WI38 (cell line): ENCODE measurements around the gene ANTKMT.

Experiments used
- H3K4me3 ChIP-seq: 2 replicates; pipeline ENCODE4 v1.5.1; 2011; ENCODE audit warnings: low read depth, mild to moderate bottlenecking, control low read depth, low read length
- CTCF ChIP-seq: IDR thresholded peaks from 2 replicates; pipeline ENCODE4 v1.5.1; 2012; ENCODE audit warnings: low read depth, mild to moderate bottlenecking, control low read depth, low read length

ANTKMT gene

DNA sequence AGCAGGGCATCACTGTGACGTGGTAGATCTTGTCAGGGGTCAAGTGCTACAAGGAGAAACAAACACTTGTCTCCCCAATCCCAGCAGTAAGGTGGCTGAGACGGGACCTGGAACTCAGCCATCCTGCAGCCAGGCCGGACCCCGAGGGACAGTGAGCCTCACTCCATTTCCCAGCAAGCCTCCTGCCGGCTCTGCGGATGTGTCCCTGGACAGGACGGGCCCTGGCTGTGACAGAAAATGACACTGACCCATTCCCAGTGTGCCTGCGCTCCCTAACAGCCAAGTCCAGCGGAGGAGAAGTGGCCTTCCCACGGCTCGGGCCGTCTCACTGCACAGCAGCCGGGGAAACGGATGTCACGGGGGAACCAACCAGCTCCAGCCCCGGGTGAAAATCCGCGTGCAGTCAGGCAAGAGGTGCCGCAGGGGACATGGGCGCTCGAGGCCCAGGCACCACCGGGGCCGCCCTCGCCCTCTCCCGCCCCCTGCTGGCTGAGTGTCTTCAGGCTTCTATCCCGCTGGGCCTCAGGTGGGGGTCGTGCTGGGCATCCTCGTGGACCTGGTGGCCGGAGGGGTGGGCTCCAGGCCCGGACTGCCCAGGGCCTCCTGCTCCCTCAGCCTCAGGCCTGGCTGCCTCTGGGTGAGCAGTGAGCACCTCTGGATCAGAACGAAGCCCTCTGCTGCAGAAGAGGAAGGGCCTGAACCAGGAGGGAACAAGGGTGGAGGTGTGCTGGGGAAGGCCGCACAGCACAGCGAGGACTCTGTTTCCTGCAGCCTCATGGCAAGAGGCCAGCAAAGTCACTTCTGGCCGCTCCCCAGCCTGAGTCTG, 12.6 kb downstream of the ANTKMT start:
- peak; percentile 22; the same call in 1 of the 2 replicates for TF ChIP-seq CTCF
- H3K4me3 ChIP-seq, result no peak overlapping the region

GRCh38 chr16:734208-734980, 13.4 kb downstream of the ANTKMT start:
- no peak for TF ChIP-seq CTCF

DNA sequence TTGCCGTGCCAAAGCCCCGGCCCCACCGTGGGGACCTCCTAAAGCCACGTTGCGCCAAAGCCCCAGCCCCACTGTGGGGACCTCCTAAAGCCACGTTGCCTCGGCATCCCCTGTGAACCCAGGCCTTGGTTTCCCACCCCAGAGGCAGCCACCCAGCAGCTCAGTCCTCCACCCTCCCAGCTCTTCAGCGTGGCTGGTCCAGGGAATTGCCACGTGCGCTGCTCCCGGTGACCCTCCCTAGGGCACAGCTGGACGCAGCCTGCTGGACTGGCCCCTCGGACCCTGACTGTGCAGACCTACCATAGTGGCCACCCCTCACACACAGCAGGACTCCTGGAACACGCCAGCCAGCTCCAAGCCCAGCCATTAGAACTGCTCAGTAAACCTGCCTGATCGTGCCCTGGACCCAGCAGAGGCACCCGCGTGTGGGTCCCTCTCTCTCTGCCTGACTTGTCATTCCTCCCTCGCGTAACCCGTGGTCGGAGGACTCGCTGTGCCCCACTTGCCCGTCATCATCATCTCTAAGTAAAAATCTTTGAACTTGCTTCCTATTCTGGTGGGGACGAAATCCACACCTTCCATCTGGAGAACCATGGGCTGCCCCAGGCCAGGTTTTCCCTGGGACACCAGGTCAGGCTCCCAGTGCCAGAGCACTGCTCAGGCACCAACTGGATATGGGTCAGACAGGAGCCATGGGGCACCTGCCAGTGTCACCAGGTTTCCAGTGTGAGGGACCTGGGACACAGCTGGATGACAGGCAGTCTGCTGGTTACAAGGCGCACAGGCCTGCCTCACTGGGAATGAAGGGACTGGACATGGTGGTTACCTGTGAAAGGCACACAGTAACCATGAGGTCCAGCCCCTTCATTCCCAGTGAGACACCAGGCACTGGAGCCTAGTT, 14.3 kb downstream of the ANTKMT start:
- no peak for TF ChIP-seq CTCF

More at GRCh38 chr16:734208-734980, 13.4 kb downstream of the ANTKMT start:
- H3K4me3 ChIP-seq, result no peak overlapping the region

GRCh38 chr16:735982-736453, 15.1 kb downstream of the ANTKMT start:
- no peak overlapping the region for H3K4me3 ChIP-seq
- TF ChIP-seq CTCF, result no peak

More for the DNA sequence above, 14.3 kb downstream of the ANTKMT start:
- H3K4me3 ChIP-seq, result no peak overlapping the region

GRCh38 chr16:736936-737481, 16.1 kb downstream of the ANTKMT start:
- no peak overlapping the region for H3K4me3 ChIP-seq

More at GRCh38 chr16:736936-737481, 16.1 kb downstream of the ANTKMT start:
- TF ChIP-seq CTCF, result no peak
